CD4-positive, alpha-beta T cell (primary cell): Measurements from ENCODE around the gene PRKACA. TPM values are rescaled to one million over a fixed set of nuclear protein-coding genes. Genes with fewer than 3 reads are reported as not detected.

Source experiments
- ATAC-seq: fragments of 200-7000 bp; cut with Tn5 transposase; one replicate; pipeline ENCODE4 v1.10.0; 2022; ENCODE audit warnings: mild to moderate bottlenecking; ENCODE audit not compliant: poor library complexity
- CTCF ChIA-PET: fragments of 350-600 bp; sonication (Branson Sonifier 250); formaldehyde crosslinking; loops from one replicate; lab custom pipeline; 2021; ENCODE audit warnings: antibody characterized with exemption, inconsistent platforms; lab: Charles Lee
- POLR2A ChIA-PET: fragments of 350-600 bp; sonication (Branson Sonifier 250); formaldehyde crosslinking; loops from one replicate; lab custom pipeline; 2021; ENCODE audit warnings: antibody characterized with exemption, inconsistent platforms; lab: Charles Lee
- DNase-seq, 14 experiments: peaks; one replicate each; pipeline ENCODE4 v3.0.0-alpha.2; 2013 to 2020; ENCODE audit warnings: mixed read lengths in 2 of 14
- H3K27ac ChIP-seq, 2 donors: one replicate each; pipeline versions ENCODE4 v1.5.1 to v1.7.0; 2013; ENCODE audit warnings: low read length in 2 of 2, low read depth in 1 of 2, mild to moderate bottlenecking in 1 of 2
- H3K27me3 ChIP-seq, 2 experiments: 1 replicate in 1 of 2; 2 replicates in 1 of 2; pipeline versions ENCODE4 v1.6.1 to v1.7.0; 2013; ENCODE audit warnings: low read length in 2 of 2, control low read depth in 1 of 2, mild to moderate bottlenecking in 1 of 2, moderate library complexity in 1 of 2; ENCODE audit not compliant: insufficient read depth in 2 of 2, control insufficient read depth in 1 of 2
- H3K36me3 ChIP-seq: one replicate; pipeline ENCODE4 v1.6.1; 2013; ENCODE audit warnings: low read length, control low read depth; ENCODE audit not compliant: insufficient read depth
- H3K4me1 ChIP-seq: one replicate; pipeline ENCODE4 v1.6.1; 2013; ENCODE audit warnings: low read length, control low read depth; ENCODE audit not compliant: insufficient read depth
- H3K4me3 ChIP-seq: one replicate; pipeline ENCODE4 v1.5.1; 2013; ENCODE audit warnings: mild to moderate bottlenecking, low read length, moderate library complexity
- H3K9me3 ChIP-seq, 2 experiments: 1 replicate in 1 of 2; 2 replicates in 1 of 2; pipeline versions ENCODE4 v1.6.1 to v1.7.0; 2013; ENCODE audit warnings: low read length in 2 of 2, mild to moderate bottlenecking in 2 of 2, control low read depth in 1 of 2, moderate library complexity in 1 of 2; ENCODE audit not compliant: control insufficient read depth in 1 of 2, insufficient read depth in 1 of 2
- H3K27ac Mint-ChIP-seq: one replicate; pipeline ENCODE4 v1.8.0; 2020; ENCODE audit warnings: mixed read lengths
- H3K27me3 Mint-ChIP-seq: one replicate; pipeline ENCODE4 v1.8.0; 2021; ENCODE audit warnings: mixed read lengths
- H3K36me3 Mint-ChIP-seq: one replicate; pipeline ENCODE4 v1.8.0; 2021; ENCODE audit warnings: low read depth, mixed read lengths
- H3K4me1 Mint-ChIP-seq: one replicate; pipeline ENCODE4 v1.8.0; 2021; ENCODE audit warnings: low read depth, mixed read lengths
- H3K4me3 Mint-ChIP-seq: one replicate; pipeline ENCODE4 v1.8.0; 2020; ENCODE audit warnings: mild to moderate bottlenecking, mixed read lengths
- H3K9me3 Mint-ChIP-seq: one replicate; pipeline ENCODE4 v1.8.0; 2020; ENCODE audit warnings: mixed read lengths
- CTCF ChIP-seq: fragments of 200-600 bp; IDR thresholded peaks from one replicate; pipeline ENCODE4 v1.8.0; 2022; ENCODE audit warnings: antibody characterized with exemption, mild to moderate bottlenecking
- intact Hi-C, 2 experiments: fragments of 100-400 bp; cut with DNase I in 1 of 2; cut with micrococcal nuclease in 1 of 2; formaldehyde crosslinking; loops; one replicate each; pipeline versions ENCODE4 v1.15.1 to v1.9.0; 2023 to 2025; cut with DNase I, micrococcal nuclease
- total RNA-seq, 174 experiments: library from RNA in 2 of 174; stranded (reverse) in 2 of 174; gene quantifications; one replicate each; pipeline ENCODE4 v1.2.3 and lab custom pipeline; 2021 to 2026

The PRKACA gene
- total RNA-seq, 2 experiments from 2014 or later, result 27.4 to 29.8 TPM

GRCh38 chr19:14112809-14113385 lies 4.7 kb downstream of the PRKACA start:
- Mint-ChIP-seq H3K27me3 (no peaks in the 10 kb centered on the region), H3K4me1 (peaks cover 60% of the 10 kb centered on the region), H3K36me3 (peaks cover 13% of the 10 kb centered on the region), H3K9me3 (no peaks in the 10 kb centered on the region), H3K27ac (no peak overlapping the region), H3K4me3 (no peak overlapping the region)
- POLR2A ChIA-PET, result interaction anchor here (1.2 kb wide), 1 partner anchor 31 kb away, joined by 3 read pairs; no protein-coding TSS in a partner anchor
- Histone ChIP-seq H3K27me3 (no peaks in the 10 kb centered on the region), H3K9me3 (no peaks in the 10 kb centered on the region), H3K4me3 (no peak overlapping the region), H3K36me3 (no peaks in the 10 kb centered on the region), H3K27ac (no peak overlapping the region), H3K4me1 (peaks cover 63% of the 10 kb centered on the region)
- intact Hi-C loops, result no loop called here
- no peak for TF ChIP-seq CTCF
- DNase-seq (no peak), ATAC-seq (no peak)
- CTCF ChIA-PET, result interaction anchor here (1.3 to 4.2 kb wide), 2 partner anchors 10 to 24 kb away, joined by 3 to 18 read pairs; partner anchors contain the start of gene ASF1B

DNA sequence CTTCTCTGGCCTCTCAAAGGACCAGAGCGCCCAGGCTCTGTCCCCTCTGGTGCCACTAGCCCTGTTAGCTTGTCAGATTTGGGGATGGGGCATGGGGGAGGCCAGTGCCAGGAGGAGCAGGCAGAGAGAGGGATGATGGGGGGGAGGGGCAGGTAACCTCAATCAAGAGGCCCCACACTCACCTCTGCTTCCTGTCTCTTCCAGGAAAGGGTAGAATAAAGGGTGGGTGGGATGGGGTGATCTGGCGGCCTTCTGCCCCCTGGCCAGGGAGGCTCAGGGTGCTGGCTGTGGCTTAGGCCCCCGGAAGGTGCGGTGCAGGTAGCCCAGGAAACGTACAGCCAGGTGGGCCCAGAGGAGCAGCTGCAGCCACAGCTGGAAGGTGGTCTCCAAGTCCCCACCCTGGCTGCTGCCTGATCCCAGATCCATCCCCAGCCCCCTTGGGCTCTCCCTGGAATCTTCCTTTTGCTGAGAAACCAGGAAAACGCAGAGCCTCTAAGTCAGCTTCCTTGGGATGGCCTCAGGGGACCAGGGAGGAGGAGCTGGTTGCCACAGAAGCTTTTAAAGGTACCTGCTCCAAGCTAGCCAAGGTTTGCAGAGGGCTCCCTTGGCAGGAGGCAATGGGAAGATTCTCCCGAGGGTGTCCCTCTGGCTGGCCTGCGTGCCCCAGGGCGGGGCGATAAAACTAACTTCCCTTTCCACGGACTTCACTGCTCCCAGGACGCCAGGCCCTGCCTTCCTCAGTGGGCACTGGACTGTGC lies 5.3 kb downstream of the PRKACA start:
- Histone ChIP-seq H3K36me3 (peaks cover 6% of the 10 kb centered on the region), H3K27me3 (no peaks in the 10 kb centered on the region), H3K4me1 (peaks cover 62% of the 10 kb centered on the region), H3K9me3 (no peaks in the 10 kb centered on the region), H3K4me3 (no peak overlapping the region), H3K27ac (peak overlapping the region in 1 of 2 donors; percentile 29)
- peaks cover 8% of the 10 kb centered on the region for H3K36me3 Mint-ChIP-seq
- CTCF ChIA-PET, result interaction anchor here (1.3 kb wide), 1 partner anchor 9 kb away, joined by 3 read pairs; no protein-coding TSS in a partner anchor
- no peaks in the 10 kb centered on the region for H3K27me3 Mint-ChIP-seq
- ATAC-seq, result no peak
- POLR2A ChIA-PET, result interaction anchor here (1.2 kb wide), 1 partner anchor 30 kb away, joined by 3 read pairs; no protein-coding TSS in a partner anchor
- no peak overlapping the region for H3K4me3 Mint-ChIP-seq
- peak in 1 of 14 experiments; percentile 18 for DNase-seq
- no peak for TF ChIP-seq CTCF
- intact Hi-C loops, result no loop called here
- H3K27ac Mint-ChIP-seq, result no peak overlapping the region
- H3K9me3 Mint-ChIP-seq, result no peaks in the 10 kb centered on the region
- H3K4me1 Mint-ChIP-seq, result peaks cover 55% of the 10 kb centered on the region

GRCh38 chr19:14111486-14111885 lies 6.1 kb downstream of the PRKACA start:
- peaks cover 4% of the 10 kb centered on the region for H3K36me3 Mint-ChIP-seq
- TF ChIP-seq CTCF, result no peak
- Histone ChIP-seq H3K4me1 (peaks cover 55% of the 10 kb centered on the region), H3K4me3 (no peak overlapping the region), H3K27ac (no peak overlapping the region), H3K36me3 (peaks cover 7% of the 10 kb centered on the region), H3K27me3 (no peaks in the 10 kb centered on the region), H3K9me3 (no peaks in the 10 kb centered on the region)
- intact Hi-C loops, result no loop called here
- H3K9me3 Mint-ChIP-seq, result no peaks in the 10 kb centered on the region
- ChIA-PET CTCF (interaction anchor here (1.1 kb wide), 1 partner anchor 237 kb away, joined by 3 read pairs; no protein-coding TSS in a partner anchor), POLR2A (no interaction called here)
- H3K27ac Mint-ChIP-seq, result no peak overlapping the region
- no peak overlapping the region for H3K4me3 Mint-ChIP-seq
- no peak for DNase-seq
- no peaks in the 10 kb centered on the region for H3K27me3 Mint-ChIP-seq
- no peak for ATAC-seq
- peaks cover 49% of the 10 kb centered on the region for H3K4me1 Mint-ChIP-seq
